Naive thymus-derived CD8-positive, alpha-beta T cell (primary cell): ENCODE data around the gene LRRC72. TPM values are rescaled to one million over a fixed set of nuclear protein-coding genes. Genes with fewer than 3 reads are reported as not detected.

Experiments used
- ATAC-seq, 2 donors: fragments of 150-1000 bp; cut with Tn5 transposase in 1 of 2; sonication (Bioruptor Pico), chemical (Tn5 transposase) in 1 of 2; 1 replicate in 1 of 2; 2 replicates in 1 of 2; pipeline ENCODE4 v1.10.0; 2021; ENCODE audit warnings: mild to moderate bottlenecking in 2 of 2, moderate library complexity in 2 of 2
- POLR2A ChIA-PET: fragments of 350-600 bp; sonication (Branson Sonifier 250); formaldehyde crosslinking; loops from one replicate; lab custom pipeline; 2021; ENCODE audit warnings: antibody characterized with exemption; lab: Charles Lee
- DNase-seq, 10 donors: peaks; one replicate each; pipeline versions ENCODE4 v3.0.0 to v3.0.0-alpha.2; 2020 to 2022
- H3K27ac Mint-ChIP-seq, 10 donors: one replicate each; pipeline ENCODE4 v1.8.0; 2020 to 2022; ENCODE audit warnings: mild to moderate bottlenecking in 10 of 10, mixed read lengths in 10 of 10, moderate library complexity in 4 of 10, inconsistent platforms in 1 of 10
- H3K27me3 Mint-ChIP-seq, 5 donors: one replicate each; pipeline ENCODE4 v1.8.0; 2021 to 2022; ENCODE audit warnings: mixed read lengths in 5 of 5
- H3K36me3 Mint-ChIP-seq, 3 donors: one replicate each; pipeline ENCODE4 v1.8.0; 2020 to 2022; ENCODE audit warnings: mixed read lengths in 3 of 3, mild to moderate bottlenecking in 2 of 3, inconsistent platforms in 1 of 3
- H3K4me1 Mint-ChIP-seq, 4 donors: one replicate each; pipeline ENCODE4 v1.8.0; 2021 to 2022; ENCODE audit warnings: mixed read lengths in 4 of 4
- H3K4me3 Mint-ChIP-seq, 10 donors: one replicate each; pipeline ENCODE4 v1.8.0; 2020 to 2022; ENCODE audit warnings: mild to moderate bottlenecking in 10 of 10, mixed read lengths in 10 of 10, moderate library complexity in 6 of 10, inconsistent platforms in 1 of 10
- H3K9me3 Mint-ChIP-seq, 9 donors: one replicate each; pipeline ENCODE4 v1.8.0; 2020 to 2022; ENCODE audit warnings: mixed read lengths in 9 of 9, mild to moderate bottlenecking in 3 of 9, inconsistent platforms in 1 of 9, moderate library complexity in 1 of 9
- polyA plus RNA-seq, 3 donors: library from polyadenylated mRNA; unstranded; fragments of 300-500 nt; fragmentation: Illumina TruSeq; gene quantifications; one replicate each; pipeline ENCODE4 v1.2.3, GENCODE V29; 2021
- total RNA-seq, 8 experiments: library from RNA in 2 of 8; stranded (reverse) in 2 of 8; gene quantifications; one replicate each; pipeline ENCODE4 v1.2.3 and lab custom pipeline; 2021 to 2026

The LRRC72 gene
- total and polyA plus RNA-seq, 5 experiments from 2014 or later = not detected

DNA sequence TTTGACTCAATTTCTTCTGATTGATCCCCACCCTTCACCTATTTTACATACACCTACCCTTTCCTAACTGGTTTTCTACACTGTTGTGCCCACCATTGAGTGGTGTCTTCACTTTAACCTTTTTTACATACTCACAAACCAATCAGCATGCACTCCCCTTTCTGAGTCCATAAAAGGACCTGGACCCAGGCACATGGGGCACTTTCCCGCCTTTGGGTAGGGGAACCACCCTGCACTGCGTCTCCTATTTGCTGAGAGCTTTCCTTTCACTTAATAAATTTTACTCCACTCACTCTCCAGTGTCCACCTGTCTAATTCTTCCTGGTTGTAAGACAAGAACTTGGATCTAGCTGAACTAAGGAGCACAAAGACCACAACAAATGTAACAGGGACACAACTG is 85.1 kb downstream of the LRRC72 start:
- Mint-ChIP-seq H3K27me3 (no peaks in the 10 kb centered on the region), H3K9me3 (no peaks in the 10 kb centered on the region), H3K36me3 (peaks cover 0 to 69% (median 17%) of the 10 kb centered on the region in 3 donors), H3K4me1 (peaks cover 0 to 6% (median 3%) of the 10 kb centered on the region in 4 donors), H3K4me3 (no peak overlapping the region), H3K27ac (peak overlapping the region in 2 of 10 donors; percentile 1 to 8)
- ATAC-seq (no peak), DNase-seq (no peak)
- POLR2A ChIA-PET = no interaction called here

GRCh38 chr7:16615228-16615627 is 88.6 kb downstream of the LRRC72 start:
- peaks cover 0 to 6% (median 2%) of the 10 kb centered on the region in 4 donors for H3K4me1 Mint-ChIP-seq
- ATAC-seq = no peak
- no peak overlapping the region for H3K27ac Mint-ChIP-seq
- DNase-seq = no peak
- H3K4me3 Mint-ChIP-seq = no peak overlapping the region
- POLR2A ChIA-PET = no interaction called here
- H3K27me3 Mint-ChIP-seq = no peaks in the 10 kb centered on the region
- H3K36me3 Mint-ChIP-seq = peaks cover 5 to 72% (median 28%) of the 10 kb centered on the region in 3 donors
- H3K9me3 Mint-ChIP-seq = no peaks in the 10 kb centered on the region

DNA sequence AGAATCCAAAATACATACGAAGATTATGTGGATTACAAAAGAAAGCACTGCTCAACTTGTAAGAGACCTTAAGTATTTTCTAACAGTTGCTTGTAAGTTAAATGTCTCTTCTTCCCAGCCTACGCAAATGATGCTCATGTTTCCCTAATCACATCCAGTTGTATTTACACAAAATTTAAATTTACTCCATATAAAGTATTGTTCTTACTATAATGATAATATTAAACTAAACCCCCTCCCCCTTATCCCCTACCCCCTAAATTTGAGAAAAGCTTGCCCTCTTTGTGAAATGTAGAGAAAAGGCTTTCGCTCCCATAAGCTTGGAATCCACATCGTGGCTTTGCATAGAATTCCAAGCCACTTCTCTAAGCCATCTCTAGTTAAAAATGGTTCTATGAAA is 89.5 kb downstream of the LRRC72 start:
- H3K4me3 Mint-ChIP-seq = no peak overlapping the region

GRCh38 chr7:16616542-16616941 is 89.9 kb downstream of the LRRC72 start:
- no peaks in the 10 kb centered on the region for H3K9me3 Mint-ChIP-seq
- ATAC-seq = no peak
- no peak overlapping the region for H3K4me3 Mint-ChIP-seq
- POLR2A ChIA-PET = no interaction called here
- no peak for DNase-seq
- H3K4me1 Mint-ChIP-seq = peaks cover 0 to 6% (median 2%) of the 10 kb centered on the region in 4 donors
- H3K27ac Mint-ChIP-seq = no peak overlapping the region
- H3K36me3 Mint-ChIP-seq = peaks cover 5 to 71% (median 31%) of the 10 kb centered on the region in 3 donors
- H3K27me3 Mint-ChIP-seq = no peaks in the 10 kb centered on the region

More for the DNA sequence above, 89.5 kb downstream of the LRRC72 start:
- ATAC-seq (no peak), DNase-seq (no peak)
- Mint-ChIP-seq H3K27me3 (no peaks in the 10 kb centered on the region), H3K36me3 (peaks cover 5 to 67% (median 29%) of the 10 kb centered on the region in 3 donors), H3K4me1 (peaks cover 0 to 6% (median 2%) of the 10 kb centered on the region in 4 donors), H3K9me3 (no peaks in the 10 kb centered on the region), H3K27ac (no peak overlapping the region)
- POLR2A ChIA-PET = no interaction called here

GRCh38 chr7:16619979-16620408 is 93.4 kb downstream of the LRRC72 start:
- Mint-ChIP-seq H3K36me3 (peaks cover 9 to 83% (median 39%) of the 10 kb centered on the region in 3 donors), H3K4me1 (peaks cover 0 to 4% (median 0%) of the 10 kb centered on the region in 4 donors), H3K27me3 (no peaks in the 10 kb centered on the region), H3K27ac (peak overlapping the region in 1 of 10 donors; percentile 17), H3K4me3 (no peak overlapping the region), H3K9me3 (no peaks in the 10 kb centered on the region)
- DNase-seq (no peak), ATAC-seq (no peak)
- POLR2A ChIA-PET = no interaction called here

- POLR2A ChIA-PET = no interaction called here
- Mint-ChIP-seq H3K27ac (no peak overlapping the region), H3K27me3 (no peaks in the 10 kb centered on the region), H3K36me3 (peaks cover 5 to 58% (median 33%) of the 10 kb centered on the region in 3 donors), H3K9me3 (no peaks in the 10 kb centered on the region), H3K4me3 (no peak overlapping the region), H3K4me1 (peaks cover 0 to 4% (median 0%) of the 10 kb centered on the region in 4 donors)
- DNase-seq = no peak
- no peak for ATAC-seq
These were observed 99.8 kb downstream of the LRRC72 start for GRCh38 chr7:16626388-16626787.

GRCh38 chr7:16627236-16627635 is 100.6 kb downstream of the LRRC72 start:
- POLR2A ChIA-PET = no interaction called here
- H3K4me1 Mint-ChIP-seq = peaks cover 0 to 6% (median 0%) of the 10 kb centered on the region in 4 donors
- no peak overlapping the region for H3K4me3 Mint-ChIP-seq
- no peak for ATAC-seq
- no peaks in the 10 kb centered on the region for H3K9me3 Mint-ChIP-seq
- no peak overlapping the region for H3K27ac Mint-ChIP-seq
- H3K27me3 Mint-ChIP-seq = no peaks in the 10 kb centered on the region
- DNase-seq = no peak
- H3K36me3 Mint-ChIP-seq = peaks cover 5 to 57% (median 30%) of the 10 kb centered on the region in 3 donors

DNA sequence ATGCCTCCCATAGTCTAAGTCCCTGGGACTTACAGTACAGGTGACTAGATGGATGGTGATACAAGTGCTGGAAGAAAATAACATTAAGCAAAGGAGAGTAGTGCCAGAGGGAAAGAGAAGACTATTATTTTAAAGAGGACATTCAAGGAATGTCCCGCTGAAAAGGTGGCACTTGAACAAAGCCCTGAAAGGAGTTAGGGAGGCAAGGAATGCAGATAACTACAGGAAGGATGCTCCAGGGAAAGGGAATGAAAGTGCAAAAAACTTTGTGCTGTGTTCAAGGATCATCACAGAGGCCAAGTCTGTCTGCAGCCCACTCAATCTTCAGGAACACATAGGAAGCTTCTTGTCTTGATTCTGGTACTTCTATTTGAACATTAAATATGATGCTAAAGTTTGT is 104.0 kb downstream of the LRRC72 start:
- ATAC-seq (no peak), DNase-seq (no peak)
- Mint-ChIP-seq H3K27ac (peak overlapping the region in 1 of 10 donors; percentile 37), H3K4me1 (peaks cover 0 to 6% (median 3%) of the 10 kb centered on the region in 4 donors), H3K9me3 (no peaks in the 10 kb centered on the region), H3K36me3 (peaks cover 0 to 42% (median 20%) of the 10 kb centered on the region in 3 donors), H3K27me3 (no peaks in the 10 kb centered on the region), H3K4me3 (no peak overlapping the region)
- POLR2A ChIA-PET = no interaction called here

Other genes starting within 250 kb of the LRRC72 start
- 1 to 10 TPM; 1.6 to 1.8 TPM for gene CRPPA, start 105.3 kb upstream of the LRRC72 start, total RNA-seq
- gene CRPPA, start 105.3 kb upstream of the LRRC72 start, polyA plus RNA-seq = under 1 TPM; 0.10 to 0.94 (median 0.69) TPM
- gene SOSTDC1, start 61.1 kb upstream of the LRRC72 start, total RNA-seq = not detected
- not detected for gene SOSTDC1, start 61.1 kb upstream of the LRRC72 start, polyA plus RNA-seq
- gene ANKMY2, start 118.9 kb downstream of the LRRC72 start, total RNA-seq = 10 to 100 TPM; 12.3 to 13.6 TPM
- 10 to 100 TPM; 11.9 to 14.7 (median 13.6) TPM for gene ANKMY2, start 118.9 kb downstream of the LRRC72 start, polyA plus RNA-seq
- 10 to 100 TPM; 33.4 to 34.1 TPM for gene BZW2, start 119.4 kb downstream of the LRRC72 start, total RNA-seq
- 10 to 100 TPM; 76.9 to 83.4 (median 81.6) TPM for gene BZW2, start 119.4 kb downstream of the LRRC72 start, polyA plus RNA-seq
- 1 to 10 TPM; 1.2 to 1.4 TPM for gene TSPAN13, start 226.9 kb downstream of the LRRC72 start, total RNA-seq
- gene TSPAN13, start 226.9 kb downstream of the LRRC72 start, polyA plus RNA-seq = under 1 TPM in 2 of 3 donors, not detected in 1; 0.12 to 0.19 TPM